RPMI8226 (cell line): ENCODE results near the gene KCNA1.
A peak's percentile ranks its signal among the peaks of the same experiment; 100 is the strongest.

ENCODE experiments used
- DNase-seq: peaks from one replicate; pipeline ENCODE4 v3.0.0-alpha.2; 2015

The KCNA1 gene

GRCh38 chr12:4911316-4911994 lies 1.8 kb downstream of the KCNA1 start:
- peak; percentile 55 for DNase-seq

GRCh38 chr12:4914720-4915119 lies 5.0 kb downstream of the KCNA1 start:
- no peak for DNase-seq

DNA sequence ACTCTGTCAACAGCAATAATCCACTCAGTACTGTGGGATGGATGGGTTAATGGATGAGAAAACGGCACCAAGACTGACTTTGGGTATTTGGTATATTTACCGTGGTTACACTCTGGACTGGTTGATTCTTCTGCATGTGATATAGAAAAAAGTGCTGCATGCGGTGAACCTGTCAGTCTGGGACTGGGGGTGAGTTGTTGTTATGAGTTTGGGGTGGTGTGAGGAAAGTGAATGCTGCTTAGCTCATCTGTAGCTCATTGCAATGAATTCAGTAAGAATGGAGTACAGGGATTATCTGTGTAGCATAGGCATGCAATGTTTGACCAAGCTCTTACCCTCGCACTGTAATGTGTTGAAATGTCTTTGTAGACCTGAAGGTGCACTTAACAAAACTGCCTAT lies 6.0 kb downstream of the KCNA1 start:
- no peak for DNase-seq

- peak; percentile 67 for DNase-seq
Measured at GRCh38 chr12:4918950-4919660, 9.4 kb downstream of the KCNA1 start.

DNA sequence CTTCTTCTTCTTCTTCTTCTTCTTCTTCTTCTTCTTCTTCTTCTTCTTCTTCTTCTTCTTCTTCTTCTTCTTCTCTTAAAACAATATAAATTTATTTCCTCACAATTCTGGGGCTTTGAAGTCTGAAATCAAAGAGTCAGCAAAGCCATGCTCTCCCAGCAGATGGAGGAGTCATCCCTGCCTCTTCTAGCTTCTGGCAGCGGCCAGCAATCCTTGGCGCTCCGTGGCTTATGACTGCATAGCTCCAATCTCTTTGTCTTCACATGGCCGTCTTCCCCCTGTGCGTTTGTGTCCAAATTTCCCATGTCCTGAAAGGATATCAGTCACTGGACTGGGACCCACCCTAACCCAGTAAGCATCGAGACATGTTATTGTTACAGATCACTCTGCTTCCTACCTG lies 22.9 kb downstream of the KCNA1 start:
- no peak for DNase-seq

- DNase-seq, result no peak
Measured at GRCh38 chr12:4933411-4933810, 23.7 kb downstream of the KCNA1 start.

- DNase-seq, result no peak
Measured at GRCh38 chr12:4934407-4935035, 24.8 kb downstream of the KCNA1 start.

GRCh38 chr12:4938900-4939299 lies 29.2 kb downstream of the KCNA1 start:
- no peak for DNase-seq

DNA sequence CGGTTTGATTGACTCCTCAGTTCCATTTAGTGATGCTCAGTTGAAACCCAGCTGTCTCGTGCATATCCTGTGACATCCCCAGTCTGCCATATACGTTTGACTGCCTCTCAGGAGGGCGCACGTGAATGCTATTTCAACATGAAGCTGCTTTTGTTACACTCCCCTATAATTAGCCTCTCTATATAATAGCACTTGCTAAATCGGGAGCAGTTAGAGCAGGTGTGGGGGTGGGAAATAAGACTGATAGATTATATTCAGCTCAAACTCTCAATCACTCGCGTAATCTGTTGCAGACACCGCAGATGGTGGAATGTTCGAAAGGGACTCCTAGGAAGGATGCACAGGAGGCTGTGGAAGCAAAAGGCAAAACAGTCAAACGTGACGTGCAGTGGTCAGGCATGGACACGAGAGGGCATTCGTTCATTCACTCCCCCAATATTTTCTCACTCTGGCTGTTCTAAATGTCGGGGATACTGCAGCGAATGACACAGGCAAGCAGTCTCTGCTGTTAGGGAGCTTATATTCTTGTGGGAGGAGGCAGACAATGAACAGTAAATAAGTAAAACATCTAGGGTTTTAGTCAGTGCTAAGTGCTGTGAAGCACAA lies 29.8 kb downstream of the KCNA1 start:
- DNase-seq, result no peak

DNA sequence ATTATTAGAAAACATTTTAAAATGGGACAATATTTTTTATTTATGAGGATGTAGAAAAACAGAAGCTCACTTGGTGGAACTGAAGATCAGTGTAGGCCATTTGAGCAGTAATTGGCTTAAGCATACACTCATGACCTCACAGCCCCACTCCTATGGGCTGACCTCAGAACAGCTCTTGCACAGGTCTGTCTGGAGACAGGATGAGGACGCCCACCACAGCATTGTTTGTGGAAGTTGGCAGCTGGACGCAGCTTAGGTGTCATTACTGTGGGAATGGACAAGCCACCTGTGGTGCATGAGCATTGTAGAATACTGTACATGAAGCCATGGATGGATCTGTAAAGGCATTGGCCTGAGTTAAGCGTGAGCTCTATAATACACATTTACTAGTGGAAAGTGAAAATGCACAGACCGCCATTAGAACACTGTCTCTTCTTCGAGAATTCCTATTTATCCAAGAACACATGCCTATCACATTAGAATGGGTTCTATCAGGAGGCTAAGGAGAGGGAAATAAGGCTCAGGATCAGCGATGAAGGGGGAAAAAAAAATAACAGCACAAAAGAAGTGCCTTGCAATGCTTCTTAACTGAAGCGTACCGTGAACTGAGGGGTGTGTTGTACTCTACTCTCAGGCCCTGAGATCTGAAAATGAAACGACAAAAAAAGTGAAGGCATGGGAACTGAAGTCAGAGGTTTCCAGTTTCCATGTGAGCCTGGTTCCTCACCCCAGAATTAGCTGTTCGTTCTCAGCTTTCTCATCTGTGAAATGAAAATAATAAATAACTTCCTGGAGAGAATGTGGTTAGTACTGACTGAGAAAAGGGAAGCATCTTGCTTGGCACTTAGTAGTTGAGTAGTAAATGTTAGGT lies 33.6 kb downstream of the KCNA1 start:
- no peak for DNase-seq

GRCh38 chr12:4943938-4944284 lies 34.2 kb downstream of the KCNA1 start:
- no peak for DNase-seq

GRCh38 chr12:4947253-4947652 lies 37.5 kb downstream of the KCNA1 start:
- DNase-seq, result no peak

DNA sequence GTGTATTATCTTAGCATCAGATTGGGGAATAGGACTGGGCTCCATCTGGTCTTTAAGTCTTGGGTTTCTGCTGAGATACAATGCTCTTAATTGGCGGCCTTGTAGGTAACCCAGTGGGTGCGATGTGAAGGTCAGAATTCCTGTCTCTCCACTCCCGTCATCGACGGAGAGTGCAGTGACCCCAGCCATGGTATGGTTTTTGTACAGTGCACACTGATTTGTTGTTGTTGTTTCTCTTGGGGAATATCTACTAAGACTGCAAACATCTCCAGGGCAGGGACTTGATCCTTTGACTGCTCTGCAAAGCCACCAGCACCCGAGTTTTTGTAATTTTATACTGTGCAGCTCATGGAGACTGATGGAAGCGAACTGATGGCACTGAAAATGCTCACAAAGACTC lies 41.4 kb downstream of the KCNA1 start:
- DNase-seq, result no peak

DNA sequence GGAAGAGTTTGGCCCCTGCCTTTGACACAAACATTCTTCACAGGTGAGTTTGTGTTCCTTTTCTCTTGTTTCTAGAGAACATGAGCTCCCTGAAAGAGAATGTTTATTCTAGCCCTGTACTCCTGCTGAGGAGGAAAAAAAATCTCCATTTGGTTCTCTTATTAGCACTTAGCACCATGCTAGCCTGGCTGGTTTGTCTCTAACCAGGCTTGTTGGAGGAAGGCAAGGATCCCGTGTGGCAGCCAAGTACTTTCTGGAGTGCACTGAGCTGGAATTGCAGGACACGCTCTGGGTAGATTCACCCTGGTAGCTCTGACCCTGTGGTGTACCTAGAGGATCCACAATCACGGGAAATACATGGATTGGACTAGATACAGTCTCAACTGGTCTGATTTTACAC lies 41.9 kb downstream of the KCNA1 start:
- DNase-seq, result no peak

- no peak for DNase-seq
Measured at GRCh38 chr12:4954621-4955354, 45.1 kb downstream of the KCNA1 start.

- DNase-seq, result no peak
Measured at GRCh38 chr12:4956054-4956453, 46.3 kb downstream of the KCNA1 start.

DNA sequence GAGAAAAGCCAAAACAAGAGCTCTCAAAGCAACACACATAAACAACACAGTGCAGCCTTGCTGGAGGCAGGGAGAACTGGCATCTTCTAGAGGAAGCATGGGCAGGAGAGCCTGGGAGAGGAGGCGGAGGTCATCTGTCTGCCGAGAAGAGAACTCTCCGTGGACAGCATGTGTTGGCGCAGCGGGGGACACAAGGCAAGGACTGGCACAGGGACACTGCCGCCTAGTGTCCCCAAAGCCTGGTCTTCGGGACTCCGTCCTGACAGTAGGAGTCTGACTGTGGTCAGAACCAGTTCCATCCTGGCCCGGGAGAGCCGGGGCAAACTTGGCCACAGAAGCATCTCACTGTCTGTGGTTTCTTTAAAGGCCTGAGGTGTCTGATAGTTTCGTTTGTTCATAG lies 47.3 kb downstream of the KCNA1 start:
- DNase-seq, result no peak

GRCh38 chr12:4957761-4958160 lies 48.1 kb downstream of the KCNA1 start:
- no peak for DNase-seq

DNA sequence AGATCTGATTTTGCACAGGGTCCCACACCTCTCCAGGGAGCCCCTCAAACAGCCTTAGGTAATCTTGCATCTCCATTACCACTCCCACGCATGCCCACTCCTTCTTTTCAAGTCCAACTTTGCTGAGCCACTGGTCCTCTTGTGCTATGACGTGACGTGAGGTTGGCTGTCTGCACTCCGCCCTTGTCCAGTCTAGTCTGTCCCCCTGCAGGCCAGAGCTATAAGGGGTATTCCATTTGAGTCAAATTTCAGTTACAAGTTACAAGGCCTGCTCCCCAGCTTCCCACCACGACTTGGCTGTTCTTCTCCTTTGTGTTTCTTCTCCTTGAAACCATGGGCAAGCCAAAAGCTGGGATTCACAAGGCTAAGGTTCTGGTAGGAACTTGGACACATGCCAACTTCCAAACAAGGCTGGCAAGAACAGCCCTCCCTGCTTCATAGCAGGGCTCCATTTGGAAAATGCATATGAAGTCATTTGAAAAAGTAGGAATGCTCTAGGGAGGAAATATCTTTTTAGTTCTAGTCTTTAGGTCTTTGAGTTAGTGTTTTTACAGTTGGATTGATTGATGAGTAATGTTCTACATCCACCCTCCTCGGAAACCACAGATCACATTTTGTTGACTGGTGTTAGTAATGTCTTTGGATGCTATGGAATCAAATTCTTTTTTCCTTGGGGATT lies 49.1 kb downstream of the KCNA1 start:
- no peak for DNase-seq

DNA sequence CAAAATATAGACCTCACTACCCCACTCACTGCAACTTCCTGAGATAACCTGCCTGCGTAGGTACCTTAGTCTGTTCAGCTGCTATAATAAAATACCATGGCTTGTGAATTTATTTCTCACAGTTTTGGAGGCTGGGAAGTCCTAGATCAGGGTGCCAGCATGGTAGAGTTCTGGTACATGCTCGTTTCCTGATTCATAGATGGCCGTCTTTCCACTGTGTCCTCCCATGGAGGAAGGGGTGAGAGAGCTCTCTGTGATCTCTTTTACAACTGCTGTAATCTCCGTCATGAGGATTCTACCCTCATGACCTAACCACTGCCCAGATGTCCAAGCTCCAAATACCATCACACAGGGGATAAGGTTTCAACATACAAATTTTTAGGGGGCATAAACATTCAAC lies 49.7 kb downstream of the KCNA1 start:
- no peak for DNase-seq

GRCh38 chr12:4960030-4960429 lies 50.3 kb downstream of the KCNA1 start:
- peak; percentile 28 for DNase-seq

DNA sequence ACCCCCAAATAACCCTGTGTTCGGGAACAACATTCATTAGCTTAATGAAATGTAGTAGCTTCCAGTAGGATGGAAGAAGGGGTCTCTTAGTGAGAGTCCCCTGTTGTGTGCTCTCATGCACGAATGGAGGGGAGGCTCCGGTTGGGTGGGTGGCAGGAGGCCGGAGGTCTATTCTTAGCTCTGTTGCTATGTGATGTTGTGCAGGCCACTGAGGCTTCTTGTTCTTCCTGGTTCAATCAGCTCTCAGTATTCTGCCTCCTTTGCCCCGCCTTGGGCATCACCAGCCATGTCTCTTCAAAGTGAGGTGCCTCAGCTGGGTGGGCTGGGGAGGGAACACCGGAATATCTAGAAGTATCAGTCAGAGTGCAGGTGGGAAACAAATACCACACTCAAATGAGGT lies 50.8 kb downstream of the KCNA1 start:
- DNase-seq, result no peak
